ENCODE measurements around the gene TUBD1. TPM values are rescaled to one million over a fixed set of nuclear protein-coding genes. Genes with fewer than 3 reads are reported as not detected.
A peak's percentile ranks its signal among the peaks of the same experiment; 100 is the strongest.

The TUBD1 gene
- total and polyA plus RNA-seq, 2 of the 13 experiments (the other 11 are each of a cell fraction or from before 2014, with no cell fraction given), result 18.2 to 25.9 TPM

- TF ChIP-seq CEBPZ (IDR thresholded peaks at IDR 0.05; ENCODE audit: low read length), result no peak
- peak; percentile 50; the same call in 1 of the 2 replicates for TF ChIP-seq PPARG (CRISPR knock-in tag; conservative IDR thresholded peaks at IDR 0.05)
- 0 out of 2 replicates have a peak, but pooled peaks have one; percentile 11 for TF ChIP-seq ZNF543 (CRISPR knock-in tag; IDR thresholded peaks at IDR 0.05)
- 0 out of 2 replicates have a peak, but pooled peaks have one; percentile 40 for TF ChIP-seq PAX8 (CRISPR knock-in tag; IDR thresholded peaks at IDR 0.05; ENCODE audit: borderline replicate concordance)
- no peak for TF ChIP-seq DZIP1 (CRISPR knock-in tag; IDR thresholded peaks at IDR 0.05)
- TF ChIP-seq HES4 (CRISPR knock-in tag; IDR thresholded peaks at IDR 0.05; ENCODE audit: borderline replicate concordance), result no peak
- TF ChIP-seq ZNF775 (CRISPR knock-in tag; IDR thresholded peaks at IDR 0.05; ENCODE audit: borderline replicate concordance), result no peak
- TF ChIP-seq ZGPAT (CRISPR knock-in tag; IDR thresholded peaks at IDR 0.05), result peak; percentile 68; the same call in 1 of the 2 replicates
- TF ChIP-seq KAT2B (IDR thresholded peaks at IDR 0.05; ENCODE audit: borderline replicate concordance, low read depth, low read length), result 0 out of 2 replicates have a peak, but pooled peaks have one; percentile 5
- no peak for TF ChIP-seq PLSCR1 (CRISPR knock-in tag; IDR thresholded peaks at IDR 0.05; ENCODE audit: borderline replicate concordance)
- peak; percentile 57 for TF ChIP-seq PRDM15 (CRISPR knock-in tag; IDR thresholded peaks at IDR 0.05)
- no peak; the same call in 1 of the 2 replicates for TF ChIP-seq HDAC6 (IDR thresholded peaks at IDR 0.05; ENCODE audit: low read depth, low read length)
These were observed 49.7 kb downstream of the TUBD1 start (continued) for GRCh38 chr17:59842901-59843652.
